Globus pallidus (tissue), 1 donor: ENCODE results near the gene RDM1.

ENCODE experiments used
- DNase-seq: peaks from one replicate; pipeline ENCODE4 v3.0.0-alpha.2; 2015; ENCODE audit warnings: low spot score

Gene RDM1

GRCh38 chr17:35932586-35932985, 2.0 kb upstream of the RDM1 start:
- DNase-seq: no peak

GRCh38 chr17:35931794-35932425, 1.3 kb upstream of the RDM1 start:
- DNase-seq: peak; percentile 15

GRCh38 chr17:35927714-35928113, 2.9 kb downstream of the RDM1 start:
- DNase-seq: no peak

GRCh38 chr17:35923609-35924114, 6.9 kb downstream of the RDM1 start:
- DNase-seq: no peak

- DNase-seq: no peak
Measured at GRCh38 chr17:35920229-35920628, 10.3 kb downstream of the RDM1 start.

- no peak for DNase-seq
Measured at GRCh38 chr17:35918665-35919064, 11.9 kb downstream of the RDM1 start.

- no peak for DNase-seq
Measured at GRCh38 chr17:35917519-35918213, 12.9 kb downstream of the RDM1 start.

- no peak for DNase-seq
Measured at GRCh38 chr17:35915153-35915964, 15.2 kb downstream of the RDM1 start.

- DNase-seq: no peak
Measured at GRCh38 chr17:35914354-35914753, 16.2 kb downstream of the RDM1 start.

- no peak for DNase-seq
Measured at GRCh38 chr17:35913609-35914008, 17.0 kb downstream of the RDM1 start.

GRCh38 chr17:35912942-35913341, 17.6 kb downstream of the RDM1 start:
- no peak for DNase-seq

GRCh38 chr17:35912339-35912912, 18.1 kb downstream of the RDM1 start:
- no peak for DNase-seq

- DNase-seq: no peak
Measured at GRCh38 chr17:35909408-35909807, 21.2 kb downstream of the RDM1 start.

GRCh38 chr17:35907691-35908090, 22.9 kb downstream of the RDM1 start:
- no peak for DNase-seq

- no peak for DNase-seq
Measured at GRCh38 chr17:35906926-35907637, 23.5 kb downstream of the RDM1 start.

- no peak for DNase-seq
Measured at GRCh38 chr17:35906191-35906925, 24.2 kb downstream of the RDM1 start.

- DNase-seq: no peak
Measured at GRCh38 chr17:35903451-35903850, 27.1 kb downstream of the RDM1 start.

- DNase-seq: no peak
Measured at GRCh38 chr17:35901631-35902175, 28.9 kb downstream of the RDM1 start.

GRCh38 chr17:35900708-35901480, 29.7 kb downstream of the RDM1 start:
- DNase-seq: no peak

GRCh38 chr17:35900280-35900679, 30.3 kb downstream of the RDM1 start:
- no peak for DNase-seq
